Breast epithelium (tissue), 4 donors: Measurements from ENCODE around the gene DVL1. TPM values are rescaled to one million over a fixed set of nuclear protein-coding genes. Genes with fewer than 3 reads are reported as not detected.

ENCODE experiments used
- DNase-seq, 2 donors: peaks; one replicate each; pipeline ENCODE4 v3.0.0-alpha.2; 2019; ENCODE audit warnings: low spot score in 2 of 2
- H3K27ac ChIP-seq, 2 donors: fragments of 200-600 bp; sonication (generic) in 1 of 2; one replicate each; pipeline ENCODE4 v1.5.1; 2016 to 2019; ENCODE audit warnings: mild to moderate bottlenecking in 1 of 2
- H3K27me3 ChIP-seq, 2 donors: fragments of 200-600 bp; sonication (generic) in 1 of 2; one replicate each; pipeline versions ENCODE4 v1.5.1 to v1.6.0; 2017 to 2019; ENCODE audit warnings: control low read depth in 1 of 2, mild to moderate bottlenecking in 1 of 2
- H3K36me3 ChIP-seq: fragments of 200-600 bp; one replicate; pipeline ENCODE4 v1.5.1; 2019
- H3K4me1 ChIP-seq, 2 donors: fragments of 200-600 bp; sonication (generic); one replicate each; pipeline ENCODE4 v1.5.1; 2016 to 2019; ENCODE audit warnings: control low read depth in 1 of 2
- H3K4me3 ChIP-seq, 3 donors: fragments of 200-600 bp; sonication (generic); 1 replicate in 2 of 3; 2 replicates in 1 of 3; pipeline ENCODE4 v1.5.1; 2016 to 2019; ENCODE audit warnings: mild to moderate bottlenecking in 3 of 3, moderate library complexity in 2 of 3
- H3K9me3 ChIP-seq, 2 donors: fragments of 200-600 bp; sonication (generic) in 1 of 2; one replicate each; pipeline ENCODE4 v1.5.1; 2016 to 2019; ENCODE audit warnings: control low read depth in 1 of 2
- POLR2A ChIP-seq: fragments of 450-650 bp; IDR thresholded peaks from one replicate; pipeline ENCODE4 v1.6.1; 2016; ENCODE audit warnings: antibody characterized with exemption, mild to moderate bottlenecking, moderate library complexity
- POLR2AphosphoS5 ChIP-seq, 3 donors: sonication (generic); formaldehyde crosslinking; IDR thresholded peaks; one replicate each; pipeline ENCODE4 v1.6.1; 2017; ENCODE audit warnings: antibody characterized with exemption in 3 of 3
- intact Hi-C: fragments of 100-400 bp; cut with DNase I; formaldehyde crosslinking; loops from one replicate; pipeline ENCODE4 v1.15.1; 2023; ENCODE audit warnings: low total_unique reads
- total RNA-seq, 3 donors: library from RNA; depleted of rRNA; stranded (reverse); fragments of >200 nt; gene quantifications; one replicate each; pipeline ENCODE4 v1.1.0, GENCODE V29; 2016
- TF ChIP-seq, protein P1 (sequence below), 3 donors: fragments of 450-650 bp; IDR thresholded peaks; one replicate each; pipeline ENCODE4 v1.5.1; 2016 to 2017; ENCODE audit warnings: antibody characterized with exemption in 3 of 3, mild to moderate bottlenecking in 3 of 3, moderate library complexity in 3 of 3

Gene DVL1
- total RNA-seq, 3 donors from 2014 or later, result 55.2 to 70.1 (median 55.2) TPM

DNA sequence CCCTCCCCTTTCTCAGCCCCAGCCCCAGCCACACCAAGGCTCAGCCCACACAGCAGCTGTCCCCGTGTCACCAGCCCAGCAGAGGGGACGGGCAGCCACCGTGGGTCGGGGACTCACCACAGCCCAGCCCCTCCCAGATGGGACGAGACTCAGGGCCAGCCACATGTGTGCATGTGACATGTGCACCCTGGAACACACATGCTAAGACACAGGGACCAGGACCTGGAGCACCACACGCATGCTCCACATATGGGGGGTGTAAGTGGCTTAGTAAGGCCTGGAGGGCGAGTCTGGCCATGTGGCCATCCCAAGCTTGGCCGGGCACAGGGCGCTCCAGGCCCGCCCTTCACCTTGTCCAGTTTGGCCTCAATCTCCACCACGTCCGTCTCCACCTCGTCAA lies 45.5 kb downstream of the DVL1 start:
- intact Hi-C loops, result no loop called here
- Histone ChIP-seq H3K4me3 (peak overlapping the region in 1 of 3 donors; percentile 80), H3K36me3 (no peaks in the 10 kb centered on the region), H3K27ac (peak overlapping the region; percentile 85 to 86), H3K9me3 (no peaks in the 10 kb centered on the region), H3K4me1 (peaks cover 22 to 26% of the 10 kb centered on the region in 2 donors), H3K27me3 (no peaks in the 10 kb centered on the region)
- no peak for DNase-seq
- TF ChIP-seq POLR2A (no peak), POLR2AphosphoS5 (IDR thresholded peaks at IDR 0.05) (no peak)
- TF ChIP-seq, protein P1, sequence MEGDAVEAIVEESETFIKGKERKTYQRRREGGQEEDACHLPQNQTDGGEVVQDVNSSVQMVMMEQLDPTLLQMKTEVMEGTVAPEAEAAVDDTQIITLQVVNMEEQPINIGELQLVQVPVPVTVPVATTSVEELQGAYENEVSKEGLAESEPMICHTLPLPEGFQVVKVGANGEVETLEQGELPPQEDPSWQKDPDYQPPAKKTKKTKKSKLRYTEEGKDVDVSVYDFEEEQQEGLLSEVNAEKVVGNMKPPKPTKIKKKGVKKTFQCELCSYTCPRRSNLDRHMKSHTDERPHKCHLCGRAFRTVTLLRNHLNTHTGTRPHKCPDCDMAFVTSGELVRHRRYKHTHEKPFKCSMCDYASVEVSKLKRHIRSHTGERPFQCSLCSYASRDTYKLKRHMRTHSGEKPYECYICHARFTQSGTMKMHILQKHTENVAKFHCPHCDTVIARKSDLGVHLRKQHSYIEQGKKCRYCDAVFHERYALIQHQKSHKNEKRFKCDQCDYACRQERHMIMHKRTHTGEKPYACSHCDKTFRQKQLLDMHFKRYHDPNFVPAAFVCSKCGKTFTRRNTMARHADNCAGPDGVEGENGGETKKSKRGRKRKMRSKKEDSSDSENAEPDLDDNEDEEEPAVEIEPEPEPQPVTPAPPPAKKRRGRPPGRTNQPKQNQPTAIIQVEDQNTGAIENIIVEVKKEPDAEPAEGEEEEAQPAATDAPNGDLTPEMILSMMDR (IDR thresholded peaks at IDR 0.05), result no peak

DNA sequence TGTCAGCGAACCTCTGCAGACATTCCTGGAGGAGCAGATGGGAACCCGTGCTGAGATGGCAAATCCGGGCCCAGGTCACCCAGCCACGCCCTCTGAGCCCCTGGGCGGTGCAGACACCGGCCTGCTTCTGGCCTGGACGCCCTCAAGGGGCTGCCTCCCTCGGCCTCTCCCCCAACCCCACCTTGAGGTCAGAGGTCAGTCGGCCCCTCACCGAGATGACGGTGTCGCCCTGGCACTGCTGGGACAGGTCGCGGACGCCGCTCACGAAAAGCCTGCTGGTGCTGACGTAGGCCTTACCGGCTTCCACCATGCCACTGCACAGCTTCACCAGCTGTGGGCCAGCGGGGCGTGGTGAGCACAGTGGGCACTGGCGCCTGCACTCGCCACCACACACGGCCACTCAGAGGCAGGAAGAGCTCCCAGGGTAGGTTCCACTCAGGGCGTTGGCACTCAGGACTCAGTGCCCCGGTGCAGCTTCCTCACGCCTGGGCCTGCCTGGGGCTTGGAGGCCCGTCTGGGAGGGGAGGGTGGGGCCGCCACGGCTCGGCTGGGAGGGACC lies 46.2 kb downstream of the DVL1 start:
- no peak overlapping the region for H3K4me3 ChIP-seq
- intact Hi-C loops, result no loop called here
- no peaks in the 10 kb centered on the region for H3K36me3 ChIP-seq
- TF ChIP-seq, protein P1 (IDR thresholded peaks at IDR 0.05), result no peak
- no peak for TF ChIP-seq POLR2AphosphoS5 (IDR thresholded peaks at IDR 0.05)
- TF ChIP-seq POLR2A, result no peak
- H3K27me3 ChIP-seq, result no peaks in the 10 kb centered on the region
- H3K4me1 ChIP-seq, result peaks cover 22 to 26% of the 10 kb centered on the region in 2 donors
- no peak for DNase-seq
- no peaks in the 10 kb centered on the region for H3K9me3 ChIP-seq
- peak overlapping the region; percentile 85 to 86 for H3K27ac ChIP-seq

DNA sequence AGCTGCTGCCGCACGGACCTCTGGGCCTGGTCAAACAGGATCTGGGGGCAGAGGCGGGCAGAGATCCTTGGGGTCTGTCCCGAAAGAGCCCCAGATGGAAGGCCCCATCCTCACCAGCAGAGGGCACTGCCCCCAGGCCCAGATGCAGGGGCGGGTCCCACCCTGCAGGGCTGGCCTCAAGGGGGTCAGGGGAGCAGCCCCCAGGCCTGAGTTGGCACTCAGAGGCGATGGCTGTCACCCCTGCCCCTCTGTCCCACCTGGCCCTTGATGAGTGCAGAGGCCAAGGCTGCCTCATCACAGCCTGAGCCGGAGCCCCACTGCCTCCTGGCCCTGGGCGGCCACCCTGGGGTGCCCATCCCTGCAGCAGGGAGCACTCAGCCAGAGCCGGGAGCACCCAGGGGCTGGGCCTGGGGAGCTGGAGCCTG lies 47.2 kb downstream of the DVL1 start:
- Histone ChIP-seq H3K4me3 (no peak overlapping the region), H3K27ac (no peak overlapping the region), H3K9me3 (no peaks in the 10 kb centered on the region), H3K27me3 (no peaks in the 10 kb centered on the region), H3K36me3 (no peaks in the 10 kb centered on the region), H3K4me1 (peaks cover 22 to 26% of the 10 kb centered on the region in 2 donors)
- TF ChIP-seq POLR2A (no peak), POLR2AphosphoS5 (IDR thresholded peaks at IDR 0.05) (no peak)
- TF ChIP-seq, protein P1 (IDR thresholded peaks at IDR 0.05), result no peak
- intact Hi-C loops, result no loop called here
- no peak for DNase-seq

DNA sequence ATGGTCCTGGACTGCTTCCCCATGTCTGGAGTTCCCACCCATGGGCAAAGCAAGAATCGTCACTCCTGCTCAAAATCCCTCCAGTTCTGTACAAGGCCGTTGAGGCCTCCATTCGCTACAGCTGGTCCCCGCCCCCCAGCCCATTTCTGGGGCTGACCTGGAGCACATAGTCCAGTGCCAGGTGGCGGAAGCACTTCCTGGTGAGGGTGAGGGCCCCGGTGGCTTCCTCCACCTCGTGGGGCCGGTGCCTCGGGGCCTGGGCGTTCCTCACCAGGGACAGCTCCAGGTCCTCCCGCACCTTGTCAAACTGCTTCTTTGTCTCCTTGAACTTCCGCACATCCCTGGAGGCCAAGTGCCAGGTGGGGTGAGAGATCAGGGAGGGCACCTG lies 48.9 kb downstream of the DVL1 start:
- Histone ChIP-seq H3K36me3 (no peaks in the 10 kb centered on the region), H3K4me1 (peaks cover 5 to 11% of the 10 kb centered on the region in 2 donors), H3K27me3 (no peaks in the 10 kb centered on the region), H3K4me3 (no peak overlapping the region), H3K27ac (no peak overlapping the region), H3K9me3 (no peaks in the 10 kb centered on the region)
- intact Hi-C loops, result no loop called here
- TF ChIP-seq, protein P1 (IDR thresholded peaks at IDR 0.05), result no peak
- TF ChIP-seq POLR2A, result no peak
- TF ChIP-seq POLR2AphosphoS5 (IDR thresholded peaks at IDR 0.05), result no peak
- no peak for DNase-seq

DNA sequence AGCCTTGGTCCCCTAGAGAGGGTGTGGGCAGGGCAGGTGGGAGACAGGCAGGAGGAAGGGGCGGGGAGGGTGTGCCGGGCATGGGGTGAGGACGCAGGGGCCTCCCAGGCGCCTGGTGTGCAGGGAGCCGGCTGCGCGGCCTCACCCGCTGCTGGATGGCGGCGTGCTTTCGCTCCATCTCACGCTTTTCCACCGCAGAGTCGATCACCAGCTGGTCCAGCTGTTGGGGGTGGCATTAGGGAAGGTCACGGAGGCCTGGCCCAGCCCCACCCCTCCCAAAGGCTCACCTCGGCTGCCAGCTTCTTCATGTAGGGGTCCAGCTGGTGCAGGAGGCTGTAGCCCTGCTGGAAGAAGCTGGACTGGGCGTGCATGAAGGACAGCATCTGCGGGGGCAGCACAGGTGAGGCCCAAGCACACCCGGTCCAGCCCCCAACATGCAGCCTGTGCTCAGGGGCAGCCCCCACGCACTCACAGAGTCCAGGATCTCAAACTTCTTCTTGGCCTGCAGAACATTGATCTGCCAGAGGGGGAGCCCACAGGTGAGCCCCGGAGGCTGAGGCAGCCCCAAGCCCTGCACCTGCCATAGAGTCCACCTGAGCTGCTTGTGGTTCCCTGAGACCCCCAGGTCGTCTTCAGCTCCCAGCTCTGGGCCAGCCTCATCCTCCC lies 49.4 kb downstream of the DVL1 start:
- H3K36me3 ChIP-seq, result no peaks in the 10 kb centered on the region
- no peaks in the 10 kb centered on the region for H3K27me3 ChIP-seq
- no peak for TF ChIP-seq POLR2A
- no peak for TF ChIP-seq POLR2AphosphoS5 (IDR thresholded peaks at IDR 0.05)
- TF ChIP-seq, protein P1 (IDR thresholded peaks at IDR 0.05), result no peak
- no peak overlapping the region for H3K4me3 ChIP-seq
- H3K27ac ChIP-seq, result no peak overlapping the region
- no peaks in the 10 kb centered on the region for H3K9me3 ChIP-seq
- DNase-seq, result no peak
- intact Hi-C loops, result no loop called here
- H3K4me1 ChIP-seq, result peaks cover 0 to 5% of the 10 kb centered on the region in 2 donors
